HCT116 (cell line): ENCODE data around the gene BCL2L13. TPM values are rescaled to one million over a fixed set of nuclear protein-coding genes. Genes with fewer than 3 reads are reported as not detected.

Experiments used
- ATAC-seq: fragments of 200-7000 bp; cut with Tn5 transposase; 2 replicates; pipeline ENCODE4 v1.9.1; 2020; ENCODE audit warnings: mild to moderate bottlenecking, moderate library complexity
- BruUV-seq: library from RNA; stranded (reverse); fragments of 400-500 nt; replicated peaks from 2 replicates; lab custom pipeline; 2021; lab: Mats Ljungman, UMichigan
- CTCF ChIA-PET: fragments of 300-600 bp; sonication (Branson Sonifier 250); formaldehyde crosslinking; loops from one replicate; lab custom pipeline; 2021; ENCODE audit warnings: antibody characterized with exemption; lab: Charles Lee
- POLR2A ChIA-PET: fragments of 300-600, 350-600 bp; sonication (Branson Sonifier 250); formaldehyde crosslinking; loops from one replicate; lab custom pipeline; 2021; ENCODE audit warnings: antibody characterized with exemption; lab: Charles Lee
- RAD21 ChIA-PET, 2 experiments: fragments of 300-600 bp; sonication (Branson Sonifier 250); formaldehyde crosslinking; loops; one replicate each; lab custom pipeline; 2023; ENCODE audit warnings: low total read pairs in 2 of 2; ENCODE audit not compliant: uncharacterized antibody in 2 of 2, unreplicated experiment in 2 of 2, low non-redundant PET in 1 of 2; lab: Charles Lee
- DNase-seq: peaks from one replicate; pipeline ENCODE4 v3.0.0-alpha.2; 2010; ENCODE audit warnings: low read depth, low spot score
- H2AFZ ChIP-seq: fragments of 200-600 bp; shearing (Covaris generic), sonication (generic); 2 replicates; pipeline ENCODE4 v1.6.1; 2017; ENCODE audit warnings: low read depth, mixed run types, mixed read lengths, antibody characterized with exemption, low read length; ENCODE audit not compliant: poor library complexity, severe bottlenecking
- H3K27ac ChIP-seq: 2 replicates; pipeline ENCODE4 v1.5.1; 2012; ENCODE audit warnings: low read depth, low read length
- H3K27me3 ChIP-seq: fragments of 200-600 bp; sonication (generic); 2 replicates; pipeline ENCODE4 v1.6.1; 2016; ENCODE audit warnings: mixed run types, low read length, mixed read lengths; ENCODE audit not compliant: insufficient read depth
- H3K36me3 ChIP-seq, 2 experiments: fragments of 200-500 bp in 1 of 2; fragments of 200-600 bp in 1 of 2; sonication (Bioruptor generic) in 1 of 2; sonication (generic) in 1 of 2; 2 replicates each; pipeline versions ENCODE4 v1.5.1 to v1.6.1; 2014 to 2016; ENCODE audit warnings: low read length in 2 of 2, inconsistent platforms in 1 of 2, mixed read lengths in 1 of 2, mixed run types in 1 of 2; ENCODE audit not compliant: insufficient read depth in 2 of 2, control insufficient read depth in 1 of 2
- H3K4me1 ChIP-seq, 2 experiments: fragments of 200-600 bp in 1 of 2; sonication (generic) in 1 of 2; 2 replicates each; pipeline versions ENCODE4 v1.5.1 to v1.6.1; 2012 to 2017; ENCODE audit warnings: low read length in 2 of 2, inconsistent platforms in 1 of 2, mild to moderate bottlenecking in 1 of 2, mixed read lengths in 1 of 2, mixed run types in 1 of 2, moderate library complexity in 1 of 2; ENCODE audit not compliant: insufficient read depth in 2 of 2, control insufficient read depth in 1 of 2
- H3K4me2 ChIP-seq: fragments of 200-600 bp; sonication (generic); 2 replicates; pipeline ENCODE4 v1.6.1; 2017; ENCODE audit warnings: mixed run types, low read length, mixed read lengths
- H3K4me3 ChIP-seq, 2 experiments: fragments of 200-600 bp in 1 of 2; sonication (generic) in 1 of 2; replicated peaks in 1 of 2; 2 replicates each; pipeline ENCODE4 v1.5.1; 2011 to 2016; ENCODE audit warnings: low read length in 2 of 2, control low read depth in 1 of 2, low read depth in 1 of 2, mild to moderate bottlenecking in 1 of 2, mixed read lengths in 1 of 2, mixed run types in 1 of 2
- H3K79me2 ChIP-seq: fragments of 200-600 bp; sonication (generic); 2 replicates; pipeline ENCODE4 v1.6.1; 2017; ENCODE audit warnings: mild to moderate bottlenecking, mixed run types, low read length, moderate library complexity, mixed read lengths; ENCODE audit not compliant: insufficient read depth
- H3K9ac ChIP-seq: fragments of 200-600 bp; sonication (generic); 2 replicates; pipeline ENCODE4 v1.6.1; 2016; ENCODE audit warnings: low read length, mixed read lengths
- H3K9me2 ChIP-seq: fragments of 200-600 bp; sonication (generic), shearing (Covaris generic); 2 replicates; pipeline ENCODE4 v1.6.1; 2017; ENCODE audit warnings: mixed run types, mild to moderate bottlenecking, moderate library complexity; ENCODE audit not compliant: insufficient read depth
- H3K9me3 ChIP-seq, 2 experiments: fragments of 200-500 bp in 1 of 2; fragments of 200-600 bp in 1 of 2; sonication (Bioruptor generic) in 1 of 2; sonication (generic) in 1 of 2; 2 replicates each; pipeline ENCODE4 v1.6.1; 2014 to 2017; ENCODE audit warnings: low read length in 2 of 2, mixed read lengths in 2 of 2, inconsistent platforms in 1 of 2, low read depth in 1 of 2, mild to moderate bottlenecking in 1 of 2, mixed run types in 1 of 2, moderate library complexity in 1 of 2; ENCODE audit not compliant: control insufficient read depth in 1 of 2, insufficient read depth in 1 of 2
- H4K20me1 ChIP-seq: fragments of 200-600 bp; sonication (generic), shearing (Covaris generic); 2 replicates; pipeline ENCODE4 v1.6.1; 2017; ENCODE audit warnings: mixed run types, mild to moderate bottlenecking, moderate library complexity; ENCODE audit not compliant: insufficient read depth
- ATF3 ChIP-seq: IDR thresholded peaks from 2 replicates; pipeline ENCODE4 v1.6.1; 2012
- CBX3 ChIP-seq: IDR thresholded peaks from 2 replicates; pipeline ENCODE4 v1.6.1; 2012; ENCODE audit warnings: low read depth
- CEBPB ChIP-seq: IDR thresholded peaks from 2 replicates; pipeline ENCODE4 v1.6.1; 2012; ENCODE audit warnings: low read depth
- CTCF ChIP-seq, 3 experiments: fragments of 200-600 bp in 1 of 3; sonication (generic) in 1 of 3; IDR thresholded peaks in 2 of 3; conservative IDR thresholded peaks in 1 of 3; 2 replicates each; pipeline ENCODE4 v1.5.1; 2012 to 2017; ENCODE audit warnings: low read depth in 2 of 3, low read length in 2 of 3, antibody characterized with exemption in 1 of 3, borderline replicate concordance in 1 of 3, control low read depth in 1 of 3, mild to moderate bottlenecking in 1 of 3, mixed read lengths in 1 of 3, mixed run types in 1 of 3, moderate library complexity in 1 of 3; ENCODE audit not compliant: insufficient read depth in 1 of 3
- EGR1 ChIP-seq: IDR thresholded peaks from 2 replicates; pipeline ENCODE4 v1.6.1; 2012; ENCODE audit warnings: low read depth
- ELF1 ChIP-seq: IDR thresholded peaks from 2 replicates; pipeline ENCODE4 v1.6.1; 2012; ENCODE audit warnings: low read depth, borderline replicate concordance
- EZH2 ChIP-seq: fragments of 200-600 bp; sonication (generic); IDR thresholded peaks from 2 replicates; pipeline ENCODE4 v1.6.1; 2017; ENCODE audit warnings: antibody characterized with exemption, mixed run types
- EZH2phosphoT487 ChIP-seq: fragments of 200-600 bp; IDR thresholded peaks from 2 replicates; pipeline ENCODE4 v1.6.1; 2018; ENCODE audit warnings: antibody characterized with exemption, borderline replicate concordance
- FOSL1 ChIP-seq: IDR thresholded peaks from 2 replicates; pipeline ENCODE4 v1.6.1; 2012; ENCODE audit warnings: low read depth
- MAX ChIP-seq: IDR thresholded peaks from 2 replicates; pipeline ENCODE4 v1.6.1; 2012
- POLR2A ChIP-seq: IDR thresholded peaks from 2 replicates; pipeline ENCODE4 v1.7.0; 2011; ENCODE audit warnings: borderline replicate concordance; ENCODE audit not compliant: insufficient read depth, insufficient read length; ENCODE audit errors: extremely low read depth
- POLR2AphosphoS5 ChIP-seq: IDR thresholded peaks from 2 replicates; pipeline ENCODE4 v1.6.1; 2011; ENCODE audit warnings: mild to moderate bottlenecking, low read depth, low read length, moderate library complexity
- RAD21 ChIP-seq: IDR thresholded peaks from 2 replicates; pipeline ENCODE4 v1.6.1; 2012; ENCODE audit warnings: low read depth, mild to moderate bottlenecking
- SIN3A ChIP-seq: IDR thresholded peaks from 2 replicates; pipeline ENCODE4 v1.6.1; 2012; ENCODE audit warnings: low read depth
- SP1 ChIP-seq: IDR thresholded peaks from 2 replicates; pipeline ENCODE4 v1.6.1; 2012; ENCODE audit warnings: low read depth
- TCF7L2 ChIP-seq: IDR thresholded peaks from 2 replicates; pipeline ENCODE4 v1.7.0; 2011; ENCODE audit warnings: borderline replicate concordance, inconsistent platforms; ENCODE audit not compliant: insufficient read depth, insufficient read length; ENCODE audit errors: extremely low read depth
- ZFX ChIP-seq: fragments of 450-650 bp; IDR thresholded peaks from 2 replicates; pipeline ENCODE4 v1.6.1; 2017
- ZNF274 ChIP-seq: fragments of 200-500 bp; sonication (Bioruptor generic); IDR thresholded peaks from 2 replicates; pipeline ENCODE4 v1.6.1; 2014; ENCODE audit warnings: mild to moderate bottlenecking, low read depth, low read length, inconsistent platforms
- intact Hi-C: fragments of 100-400 bp; cut with micrococcal nuclease; formaldehyde crosslinking; loops from 2 replicates; pipeline ENCODE4 v1.10.0; 2022
- total RNA-seq: library from RNA; stranded (reverse); gene quantifications from one replicate; pipeline ENCODE4 v1.2.1, GENCODE V29; 2021; ENCODE audit not compliant: unreplicated experiment
- TF ChIP-seq, protein P1 (sequence below): IDR thresholded peaks from 2 replicates; pipeline ENCODE4 v1.6.1; 2011; ENCODE audit warnings: mild to moderate bottlenecking, low read length, moderate library complexity; ENCODE audit not compliant: insufficient replicate concordance; ENCODE audit errors: extremely low read depth

The BCL2L13 gene
- total RNA-seq, 1 experiment from 2014 or later, result 38.6 TPM

GRCh38 chr22:17629641-17630040 lies 8.9 kb upstream of the BCL2L13 start (continued):
- TF ChIP-seq, protein P1, sequence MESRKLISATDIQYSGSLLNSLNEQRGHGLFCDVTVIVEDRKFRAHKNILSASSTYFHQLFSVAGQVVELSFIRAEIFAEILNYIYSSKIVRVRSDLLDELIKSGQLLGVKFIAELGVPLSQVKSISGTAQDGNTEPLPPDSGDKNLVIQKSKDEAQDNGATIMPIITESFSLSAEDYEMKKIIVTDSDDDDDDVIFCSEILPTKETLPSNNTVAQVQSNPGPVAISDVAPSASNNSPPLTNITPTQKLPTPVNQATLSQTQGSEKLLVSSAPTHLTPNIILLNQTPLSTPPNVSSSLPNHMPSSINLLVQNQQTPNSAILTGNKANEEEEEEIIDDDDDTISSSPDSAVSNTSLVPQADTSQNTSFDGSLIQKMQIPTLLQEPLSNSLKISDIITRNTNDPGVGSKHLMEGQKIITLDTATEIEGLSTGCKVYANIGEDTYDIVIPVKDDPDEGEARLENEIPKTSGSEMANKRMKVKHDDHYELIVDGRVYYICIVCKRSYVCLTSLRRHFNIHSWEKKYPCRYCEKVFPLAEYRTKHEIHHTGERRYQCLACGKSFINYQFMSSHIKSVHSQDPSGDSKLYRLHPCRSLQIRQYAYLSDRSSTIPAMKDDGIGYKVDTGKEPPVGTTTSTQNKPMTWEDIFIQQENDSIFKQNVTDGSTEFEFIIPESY, result no peak
- TF ChIP-seq SP1, result no peak
- no peak for TF ChIP-seq CEBPB
- no peak for TF ChIP-seq EGR1
- TF ChIP-seq CTCF (IDR thresholded peaks at IDR 0.05 in 2 of 3, conservative IDR thresholded peaks at IDR 0.05 in 1 of 3; ENCODE audit: borderline replicate concordance in 1 of 3, insufficient read depth in 1 of 3, low read depth in 2 of 3, low read length in 2 of 3), result no peak
- no peak for TF ChIP-seq POLR2AphosphoS5
- no peak for TF ChIP-seq RAD21
- TF ChIP-seq ELF1, result no peak
- TF ChIP-seq FOSL1, result no peak
- TF ChIP-seq EZH2phosphoT487, result no peak
- TF ChIP-seq ATF3, result no peak

DNA sequence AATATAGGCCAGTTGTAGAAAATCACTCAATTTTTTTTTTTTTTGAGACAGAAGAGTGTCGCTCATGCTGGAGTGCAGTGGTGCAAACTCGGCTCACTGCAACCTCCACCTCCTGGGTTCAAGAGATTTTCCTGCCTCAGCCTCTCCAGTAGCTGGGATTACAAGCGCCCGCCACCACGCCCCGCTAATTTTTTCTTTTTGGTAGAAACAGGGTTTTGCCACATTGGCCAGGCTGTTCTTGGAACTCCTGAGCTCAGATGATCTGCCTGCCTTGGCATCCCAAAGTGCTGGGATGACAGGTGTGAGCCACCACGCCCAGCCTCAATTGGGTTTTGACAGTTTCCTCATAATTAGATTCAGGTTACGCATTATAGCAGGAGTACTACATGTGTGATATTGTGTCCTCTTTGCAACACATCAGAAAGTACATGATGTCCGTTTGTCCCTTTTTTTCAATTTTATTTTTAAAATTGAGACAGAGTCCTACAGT lies 7.4 kb upstream of the BCL2L13 start:
- H3K27ac ChIP-seq, result no peak overlapping the region
- POLR2A ChIA-PET, result interaction anchor here (0.7 kb wide), 1 partner anchor 111 kb away, joined by 3 read pairs; no protein-coding TSS in a partner anchor
- no peak for TF ChIP-seq MAX
- no peak for TF ChIP-seq ZFX
- TF ChIP-seq EZH2phosphoT487, result no peak
- TF ChIP-seq ATF3, result no peak
- TF ChIP-seq POLR2AphosphoS5, result no peak
- TF ChIP-seq POLR2A, result no peak
- TF ChIP-seq SIN3A, result no peak
- no peak for TF ChIP-seq TCF7L2
- TF ChIP-seq EZH2, result no peak
- TF ChIP-seq CTCF (IDR thresholded peaks at IDR 0.05 in 2 of 3, conservative IDR thresholded peaks at IDR 0.05 in 1 of 3; ENCODE audit: borderline replicate concordance in 1 of 3, insufficient read depth in 1 of 3, low read depth in 2 of 3, low read length in 2 of 3), result no peak
- TF ChIP-seq ZNF274, result no peak
- no peak for TF ChIP-seq CBX3
- TF ChIP-seq CEBPB, result no peak

More for the DNA sequence above, 7.4 kb upstream of the BCL2L13 start:
- peaks cover 33% of the 10 kb centered on the region for H3K79me2 ChIP-seq
- BruUV-seq, result no TSS peak
- H4K20me1 ChIP-seq, result no peaks in the 10 kb centered on the region
- ChIA-PET CTCF (no interaction called here), RAD21 (no interaction called here)
- H3K9me3 ChIP-seq, result no peaks in the 10 kb centered on the region
- H3K9me2 ChIP-seq, result no peaks in the 10 kb centered on the region
- no peak overlapping the region for H3K9ac ChIP-seq
- H3K4me2 ChIP-seq, result no peak overlapping the region
- ATAC-seq (no peak), DNase-seq (no peak)
- no peak overlapping the region for H2AFZ ChIP-seq
- intact Hi-C loops, result no loop called here
- peaks cover 33 to 44% of the 10 kb centered on the region in 2 experiments for H3K4me1 ChIP-seq
- H3K27me3 ChIP-seq, result no peaks in the 10 kb centered on the region
- H3K36me3 ChIP-seq, result peaks cover 0 to 6% of the 10 kb centered on the region in 2 experiments; a peak in 1 of 4 replicates
- no peak overlapping the region for H3K4me3 ChIP-seq
